NCI-H1417 treated with DMSO at 0.1 percent for 48 hours (cell line): ENCODE measurements around the gene CDH6.
A peak's percentile ranks its signal among the peaks of the same experiment; 100 is the strongest.

ENCODE experiments used
- DNase-seq: peaks from one replicate; lab custom pipeline; 2025; lab: John Stamatoyannopoulos, UW

CDH6 gene

DNA sequence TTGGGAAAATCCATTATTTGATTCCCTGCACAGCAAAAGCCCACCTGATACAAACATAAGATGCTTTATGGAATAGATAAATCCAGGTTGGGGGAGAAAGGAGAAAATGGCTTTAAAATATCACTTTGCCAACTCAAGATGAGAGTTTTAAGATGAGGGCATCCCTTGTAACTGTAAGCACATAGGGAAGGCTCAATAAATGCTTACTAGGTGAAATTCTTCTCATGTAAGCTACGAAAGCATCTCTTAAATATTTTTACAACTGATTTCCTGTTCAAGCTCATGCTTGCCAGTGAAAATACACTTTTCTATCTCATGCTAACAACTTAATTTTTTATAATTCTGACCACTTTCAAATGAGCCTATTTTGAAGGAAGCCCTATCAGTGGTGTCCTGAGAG is 11.5 kb downstream of the CDH6 start:
- DNase-seq, result no peak

DNA sequence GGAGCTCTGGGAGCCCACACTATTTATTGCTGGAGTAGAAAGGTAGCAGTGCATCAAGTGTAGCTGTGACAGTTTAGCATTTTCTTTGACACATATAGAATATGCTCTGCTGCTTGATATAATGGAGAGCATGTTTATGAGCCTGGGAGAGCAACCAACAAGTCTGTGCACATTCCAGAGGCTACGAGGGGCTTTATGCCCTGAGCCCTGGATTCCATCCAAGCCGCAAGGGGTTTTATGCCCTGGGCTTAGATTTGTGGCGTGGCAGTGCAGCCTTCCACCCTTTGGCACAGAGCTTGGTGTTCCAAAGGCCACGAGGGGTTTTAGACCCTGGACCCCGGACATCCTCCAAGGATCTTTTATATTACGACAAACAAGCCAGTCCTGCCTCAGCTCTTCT is 14.6 kb downstream of the CDH6 start:
- DNase-seq, result no peak

DNA sequence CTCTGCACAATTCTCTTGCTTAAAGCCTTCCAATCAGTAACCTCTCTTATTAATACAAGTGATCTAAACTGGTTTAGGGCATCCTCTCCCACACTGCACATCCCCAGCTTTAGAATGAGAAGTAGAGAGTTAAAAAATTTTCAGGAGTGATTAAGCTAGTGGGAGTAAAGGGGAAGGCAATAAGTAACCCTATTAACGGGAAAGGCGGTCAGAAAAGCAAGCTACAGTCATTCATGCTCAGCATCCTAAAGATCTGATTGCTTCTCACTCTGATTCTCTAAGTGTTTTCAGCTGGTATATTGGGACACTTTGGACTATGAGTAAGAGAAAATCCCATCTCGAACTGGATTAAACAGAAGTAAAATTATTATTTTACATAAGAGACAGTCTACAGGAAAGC is 15.8 kb downstream of the CDH6 start:
- no peak for DNase-seq

GRCh38 chr5:31211098-31211497 is 17.6 kb downstream of the CDH6 start:
- DNase-seq, result no peak

GRCh38 chr5:31213257-31213656 is 19.8 kb downstream of the CDH6 start:
- no peak for DNase-seq

GRCh38 chr5:31213705-31214121 is 20.2 kb downstream of the CDH6 start:
- peak; percentile 82 for DNase-seq

GRCh38 chr5:31214229-31214628 is 20.7 kb downstream of the CDH6 start:
- no peak for DNase-seq

GRCh38 chr5:31215236-31215635 is 21.8 kb downstream of the CDH6 start:
- DNase-seq, result no peak

- no peak for DNase-seq
Observed at GRCh38 chr5:31217446-31217845, 24.0 kb downstream of the CDH6 start.

DNA sequence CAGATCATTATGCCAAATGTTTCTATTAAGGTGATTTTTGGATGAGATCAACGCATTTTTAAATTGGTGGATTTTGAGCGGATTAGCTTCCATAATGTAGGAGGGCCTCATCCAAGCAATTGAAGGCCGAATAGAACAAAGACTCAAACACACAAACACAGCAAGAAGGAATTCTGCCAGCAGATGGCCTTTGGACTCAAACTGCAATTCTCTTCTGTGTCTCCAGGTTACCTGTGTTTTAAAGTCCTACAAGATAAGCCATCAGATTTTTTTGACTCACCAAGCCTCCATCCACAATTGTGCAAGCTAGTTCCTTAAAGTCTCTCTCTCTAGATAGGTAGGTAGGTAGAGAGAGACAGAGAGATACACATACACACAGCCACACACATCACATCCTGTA is 25.5 kb downstream of the CDH6 start:
- DNase-seq, result no peak

GRCh38 chr5:31221001-31221400 is 27.5 kb downstream of the CDH6 start:
- no peak for DNase-seq

DNA sequence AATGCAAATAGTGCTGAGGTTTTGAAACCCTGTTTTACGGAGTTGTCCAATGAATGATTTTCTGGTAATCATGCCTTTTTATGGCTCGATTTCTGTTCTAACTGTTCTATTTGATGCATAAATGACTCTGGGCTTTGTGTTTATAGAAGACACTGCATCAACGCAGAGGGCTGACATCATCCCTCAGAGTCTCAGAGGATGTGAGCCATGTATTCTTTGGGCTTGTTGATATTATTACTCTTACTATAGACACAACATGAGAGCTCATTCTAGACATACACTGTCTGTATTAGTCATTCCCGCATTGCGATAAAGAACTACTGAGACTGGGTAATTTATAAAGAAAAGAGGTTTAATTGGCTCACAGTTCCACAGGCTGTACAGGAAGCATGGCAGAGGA is 31.6 kb downstream of the CDH6 start:
- DNase-seq, result no peak

GRCh38 chr5:31225613-31226012 is 32.1 kb downstream of the CDH6 start:
- DNase-seq, result no peak

DNA sequence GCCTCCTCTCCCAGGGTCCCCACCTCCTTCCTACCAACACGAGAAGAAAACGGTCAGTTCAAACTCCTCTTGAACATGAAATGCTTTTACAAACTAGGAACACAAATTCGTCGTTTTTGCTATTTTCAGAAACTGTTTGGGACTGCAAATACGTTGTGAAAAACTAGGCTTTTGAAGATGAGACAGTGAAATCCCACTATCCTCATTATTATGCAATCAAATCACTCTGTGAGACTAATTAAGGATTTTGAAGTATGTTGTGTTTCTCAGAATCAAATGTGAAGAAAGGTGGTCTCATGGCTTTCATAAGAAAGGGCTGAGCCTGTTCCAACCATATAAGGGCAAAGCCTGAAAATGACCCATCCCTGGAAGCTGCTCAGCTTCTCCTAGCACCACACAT is 33.2 kb downstream of the CDH6 start:
- DNase-seq, result no peak

- DNase-seq, result no peak
Observed at GRCh38 chr5:31229266-31229665, 35.8 kb downstream of the CDH6 start.

DNA sequence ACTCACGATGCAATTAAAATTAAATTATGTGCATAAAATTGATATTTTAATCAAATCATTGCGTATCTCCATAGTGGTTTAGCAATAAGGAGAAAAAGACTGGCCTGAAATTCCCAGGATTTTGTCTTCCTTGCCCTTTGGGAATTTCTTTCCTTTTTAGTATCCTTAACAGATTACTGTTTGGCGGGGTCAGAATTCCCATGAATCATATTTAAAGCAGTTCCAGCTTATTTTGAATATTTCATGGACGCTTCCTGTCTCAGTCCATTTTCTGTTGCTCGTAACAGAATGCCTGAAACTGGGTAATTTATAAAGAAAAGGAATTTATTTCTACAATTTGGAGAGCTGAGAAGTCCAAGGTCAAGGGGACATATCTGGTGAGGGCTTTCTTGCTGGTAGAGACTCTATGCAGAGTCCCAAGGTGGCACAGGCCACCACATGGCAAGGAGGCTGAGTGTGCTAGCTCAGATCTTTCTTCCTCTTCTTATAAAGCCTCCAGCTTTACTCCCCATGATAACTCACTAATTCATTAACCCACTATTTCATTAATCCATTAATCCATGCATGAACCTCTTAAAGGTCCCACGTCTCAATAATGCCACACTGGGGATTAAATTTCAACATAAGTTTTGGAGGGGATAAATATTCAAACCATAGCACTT is 37.8 kb downstream of the CDH6 start:
- DNase-seq, result no peak

DNA sequence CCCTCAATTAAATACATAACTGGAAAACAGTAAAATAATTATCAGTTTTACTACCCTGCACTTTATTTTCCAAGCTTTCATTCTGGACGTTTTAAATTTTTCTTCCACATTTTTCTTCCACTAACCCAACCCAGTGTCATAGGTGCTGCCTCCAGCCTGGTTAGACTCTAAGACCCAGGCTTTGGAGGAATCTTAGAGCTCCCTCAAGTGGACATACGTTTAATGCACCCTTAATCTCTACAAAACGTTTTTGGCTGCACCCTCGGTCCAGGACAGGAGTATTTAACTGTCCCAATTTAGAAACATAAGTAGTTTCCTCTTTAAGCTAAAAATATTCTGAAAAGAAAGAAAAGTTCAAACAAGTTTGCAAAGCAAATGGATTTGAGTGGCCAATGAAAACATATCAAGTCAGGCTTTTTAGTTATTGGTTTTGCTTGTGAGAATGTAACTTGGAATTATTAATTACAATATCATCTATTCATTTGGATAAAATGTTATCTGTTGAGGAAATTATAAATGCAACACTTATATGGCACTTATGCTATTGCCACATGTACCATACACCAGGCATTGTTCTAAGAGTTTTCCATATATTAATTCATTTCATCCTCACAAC is 38.9 kb downstream of the CDH6 start:
- no peak for DNase-seq

- DNase-seq, result no peak
Observed at GRCh38 chr5:31235381-31235780, 41.9 kb downstream of the CDH6 start.

DNA sequence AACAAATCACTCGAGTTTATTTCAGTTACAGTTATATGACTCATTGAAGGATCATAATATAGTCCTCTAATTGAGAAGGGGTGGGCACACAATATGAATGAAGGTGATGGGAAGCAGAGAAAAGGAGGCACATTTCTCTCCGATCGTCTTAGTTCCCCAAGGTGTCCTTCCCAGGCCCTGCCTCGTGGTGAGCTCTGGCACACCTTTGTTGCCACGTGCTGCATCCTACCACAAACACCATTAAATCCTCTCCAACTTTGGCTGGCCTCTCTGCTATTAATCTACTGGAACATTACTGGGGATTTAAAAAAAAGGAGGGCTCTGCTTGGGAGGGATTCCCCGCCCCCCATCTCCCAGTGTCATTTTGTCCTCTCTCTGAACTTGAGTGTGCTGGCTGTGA is 42.9 kb downstream of the CDH6 start:
- DNase-seq, result no peak

- no peak for DNase-seq
Observed at GRCh38 chr5:31237174-31237573, 43.7 kb downstream of the CDH6 start.

- DNase-seq, result no peak
Observed at GRCh38 chr5:31238497-31238896, 45.0 kb downstream of the CDH6 start.

DNA sequence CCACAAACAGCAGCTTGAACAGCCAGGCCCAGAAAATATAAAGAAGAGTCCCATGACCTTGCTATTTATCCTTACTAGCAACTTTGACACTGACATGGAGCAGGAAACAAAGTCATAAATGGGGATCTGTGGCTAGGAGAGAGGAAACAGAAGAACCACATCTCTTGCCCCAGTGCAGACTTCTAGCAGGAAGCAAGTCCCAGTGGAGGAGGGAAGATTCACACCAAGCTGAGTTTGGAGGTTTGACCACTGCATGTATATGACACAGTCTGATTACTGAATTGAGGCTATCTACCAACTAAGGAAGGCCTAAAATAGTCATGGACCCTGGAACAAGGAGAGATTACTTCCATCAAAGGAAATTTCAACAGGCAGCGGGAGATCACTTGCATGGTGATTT is 51.4 kb downstream of the CDH6 start:
- DNase-seq, result no peak

- no peak for DNase-seq
Observed at GRCh38 chr5:31247381-31247780, 53.9 kb downstream of the CDH6 start.

- DNase-seq, result no peak
Observed at GRCh38 chr5:31250201-31250600, 56.7 kb downstream of the CDH6 start.
